Psoas muscle (tissue), 8 donors: Measurements from ENCODE around the gene SORBS2. TPM values are rescaled to one million over a fixed set of nuclear protein-coding genes. Genes with fewer than 3 reads are reported as not detected.

Source experiments
- ATAC-seq, 4 donors: fragments of 200-7000 bp; cut with Tn5 transposase; one replicate each; pipeline ENCODE4 v1.9.1; 2020; ENCODE audit warnings: moderate library complexity in 3 of 4, mild to moderate bottlenecking in 2 of 4
- DNase-seq, 2 donors: peaks; one replicate each; pipeline ENCODE4 v3.0.0-alpha.2; 2020
- H3K27ac ChIP-seq: fragments of 200-600 bp; one replicate; pipeline ENCODE4 v1.8.0; 2022
- H3K27me3 ChIP-seq, 3 donors: fragments of 200-600 bp in 1 of 3; one replicate each; pipeline versions ENCODE4 v1.6.1 to v1.8.0; 2013 to 2022; ENCODE audit warnings: low read length in 2 of 3, mild to moderate bottlenecking in 2 of 3, moderate library complexity in 1 of 3; ENCODE audit not compliant: insufficient read depth in 3 of 3
- H3K36me3 ChIP-seq, 2 donors: fragments of 200-600 bp in 1 of 2; one replicate each; pipeline versions ENCODE4 v1.6.1 to v1.8.0; 2013 to 2022; ENCODE audit warnings: low read depth in 1 of 2, mild to moderate bottlenecking in 1 of 2, moderate library complexity in 1 of 2; ENCODE audit not compliant: insufficient read depth in 1 of 2
- H3K4me1 ChIP-seq: fragments of 200-600 bp; one replicate; pipeline ENCODE4 v1.8.0; 2022
- H3K4me3 ChIP-seq: fragments of 200-600 bp; one replicate; pipeline ENCODE4 v1.8.0; 2022; ENCODE audit warnings: mild to moderate bottlenecking
- H3K9me3 ChIP-seq: fragments of 200-600 bp; one replicate; pipeline ENCODE4 v1.8.0; 2022
- CTCF ChIP-seq: fragments of 200-600 bp; IDR thresholded peaks from one replicate; pipeline ENCODE4 v1.8.0; 2022; ENCODE audit warnings: antibody characterized with exemption
- WGBS, 3 donors: extraction: QIAGEN DNeasy Blood & Tissue Kit; methylation state at CpG; one replicate each; pipeline versions ENCODE4 v1.1.6 to v1.1.7; 2013; 5-methylcytosine and 5-hydroxymethylcytosine counted together
- intact Hi-C, 2 donors: fragments of 100-400 bp; cut with DNase I; formaldehyde crosslinking; loops; one replicate each; pipeline versions ENCODE4 v1.11.0 to v1.14.2; 2022
- polyA plus RNA-seq, 3 donors: library from polyadenylated mRNA; stranded (reverse); fragments of 200-250 nt; gene quantifications; one replicate each; pipeline ENCODE4 v1.2.3, GENCODE V29; 2013
- total RNA-seq, 4 donors: library from RNA; stranded (reverse); fragmentation: NEBNext Ultra II Directional in 2 of 4; extraction: Animal tissue kit (Norgen Biotek cat#: 25700) in 2 of 4; gene quantifications; one replicate each; pipeline versions ENCODE4 v1.2.1 to v1.2.4, GENCODE V29; 2021 to 2023
- donor health status: healthy with polysubstance abuse.
- donor health status: DM: no; HTN: no; CAD: no; lungs with moderate emphysema.
- donor health status: Bipolar disorder and iron deficiency.
- donor health status: healthy.
- donor health status: DM: yes; HTN: yes; CAD: no.
- donor health status: DM: no; HTN: no; CAD: no.
- donor health status: DM: no; HTN: no; CAD: no.
- donor health status: DM: yes; HTN: yes; CAD: no.

Gene SORBS2
- total and polyA plus RNA-seq, 7 donors = 2.5 to 30.4 (median 7.2) TPM

- Histone ChIP-seq H3K9me3 (no peaks in the 10 kb centered on the region), H3K36me3 (no peaks in the 10 kb centered on the region), H3K4me3 (no peak overlapping the region), H3K27ac (no peak overlapping the region), H3K4me1 (peaks cover 4% of the 10 kb centered on the region), H3K27me3 (no peaks in the 10 kb centered on the region)
- 83 to 85% (median 85%) methylated on average over 12 of the region's 12 CpGs for WGBS, 3 donors
- ATAC-seq = no peak
- no peak for DNase-seq
- TF ChIP-seq CTCF = no peak
- intact Hi-C loops = loop anchor here (5.0 to 10.0 kb wide), 3 partner anchors 127 to 385 kb away; partner anchors contain the start of genes ANKRD37 (in 1 of the 2), CCDC110 (in 1 of the 2) and LRP2BP (in 1 of the 2)
These were observed 212.3 kb downstream of the SORBS2 start for GRCh38 chr4:185599553-185600243.

GRCh38 chr4:185598846-185599552, 213.0 kb downstream of the SORBS2 start:
- Histone ChIP-seq H3K27ac (no peak overlapping the region), H3K27me3 (no peaks in the 10 kb centered on the region), H3K36me3 (no peaks in the 10 kb centered on the region), H3K4me3 (no peak overlapping the region), H3K4me1 (peaks cover 4% of the 10 kb centered on the region), H3K9me3 (no peaks in the 10 kb centered on the region)
- 69 to 77% (median 74%) methylated on average over 7 of the region's 7 CpGs for WGBS, 3 donors
- DNase-seq = no peak
- intact Hi-C loops = loop anchor here (5.0 to 10.0 kb wide), 3 partner anchors 127 to 384 kb away; partner anchors contain the start of genes ANKRD37 (in 1 of the 2), CCDC110 (in 1 of the 2) and LRP2BP (in 1 of the 2)
- no peak for TF ChIP-seq CTCF
- ATAC-seq = no peak

GRCh38 chr4:185597532-185598188, 214.3 kb downstream of the SORBS2 start:
- peak; percentile 100 for TF ChIP-seq CTCF
- Histone ChIP-seq H3K27ac (peak overlapping the region; percentile 42), H3K36me3 (no peaks in the 10 kb centered on the region), H3K4me1 (peaks cover 8% of the 10 kb centered on the region), H3K27me3 (no peaks in the 10 kb centered on the region), H3K9me3 (no peaks in the 10 kb centered on the region), H3K4me3 (no peak overlapping the region)
- ATAC-seq (peak; percentile 73 to 86 (median 78)), DNase-seq (peak; percentile 73 to 85)
- intact Hi-C loops = loop anchor here (5.0 to 10.0 kb wide), 3 partner anchors 125 to 383 kb away; partner anchors contain the start of genes ANKRD37 (in 1 of the 2), CCDC110 (in 1 of the 2) and LRP2BP (in 1 of the 2)
- 25 to 28% (median 25%) methylated on average over 9 of the region's 9 CpGs for WGBS, 3 donors

GRCh38 chr4:185592845-185593488, 219.0 kb downstream of the SORBS2 start:
- DNase-seq (no peak), ATAC-seq (peak in 3 of 4 donors; percentile 35 to 54 (median 49))
- WGBS, 3 donors = 51 to 66% (median 54%) methylated on average over 9 of the region's 9 CpGs
- Histone ChIP-seq H3K4me3 (no peak overlapping the region), H3K9me3 (no peaks in the 10 kb centered on the region), H3K27me3 (no peaks in the 10 kb centered on the region), H3K36me3 (no peaks in the 10 kb centered on the region), H3K27ac (peak overlapping the region; percentile 75), H3K4me1 (peaks cover 29% of the 10 kb centered on the region)
- intact Hi-C loops = loop anchor here (2.0 to 10.0 kb wide), 4 partner anchors 122 to 378 kb away; partner anchors contain the start of genes ANKRD37 (in 2 of the 2), LRP2BP (in 2 of the 2) and CCDC110 (in 1 of the 2)
- TF ChIP-seq CTCF = peak; percentile 18
